RWPE1 (cell line): ENCODE data around the gene CNOT10.
A peak's percentile ranks its signal among the peaks of the same experiment; 100 is the strongest.
"Not testable (repeated sequence)": the region's sequence is repeated elsewhere in the genome, so short reads cannot be mapped to it uniquely, and the experiment has no call there.

Source experiments
- CTCF ChIA-PET: fragments of 350-600 bp; sonication (Branson Sonifier 250); formaldehyde crosslinking; extraction: SDS; loops from one replicate; lab custom pipeline; 2021; lab: Yijun Ruan, JAX
- POLR2A ChIA-PET: fragments of 400-600 bp; formaldehyde crosslinking; extraction: SDS; loops from one replicate; lab custom pipeline; 2020; ENCODE audit warnings: antibody characterized with exemption; ENCODE audit not compliant: low non-redundant PET; lab: Yijun Ruan, JAX
- DNase-seq: peaks from one replicate; pipeline ENCODE4 v3.0.0; 2012; ENCODE audit warnings: low spot score
- H3K27ac ChIP-seq: fragments of 450-650 bp; 2 replicates; pipeline ENCODE4 v1.5.1; 2017
- CTCF ChIP-seq: fragments of 450-650 bp; conservative IDR thresholded peaks from 2 replicates; pipeline ENCODE4 v1.5.1; 2017; ENCODE audit warnings: low read depth, mild to moderate bottlenecking

The CNOT10 gene

GRCh38 chr3:32778389-32778788 lies 93.4 kb downstream of the CNOT10 start:
- TF ChIP-seq CTCF = no peak
- POLR2A ChIA-PET = no interaction called here

GRCh38 chr3:32780071-32780734 lies 95.2 kb downstream of the CNOT10 start:
- ChIA-PET CTCF (interaction anchor here (0.6 to 0.7 kb wide), 2 partner anchors 8 to 34 kb away, joined by 4 read pairs; no protein-coding TSS in a partner anchor), POLR2A (no interaction called here)
- DNase-seq = no peak
- no peak overlapping the region for H3K27ac ChIP-seq
- TF ChIP-seq CTCF = no peak

More at GRCh38 chr3:32778389-32778788, 93.4 kb downstream of the CNOT10 start:
- no peak for DNase-seq
- CTCF ChIA-PET = interaction anchor here (0.6 kb wide), 1 partner anchor 132 kb away, joined by 3 read pairs; no protein-coding TSS in a partner anchor
- H3K27ac ChIP-seq = no peak overlapping the region

- DNase-seq = peak; percentile 16
- CTCF ChIA-PET = interaction anchor here (0.6 to 0.7 kb wide), 2 partner anchors 9 to 33 kb away, joined by 4 read pairs; no protein-coding TSS in a partner anchor
- H3K27ac ChIP-seq = peak overlapping the region; percentile 54
- POLR2A ChIA-PET = no interaction called here
- TF ChIP-seq CTCF = no peak
These were observed 95.8 kb downstream of the CNOT10 start for GRCh38 chr3:32780735-32781210.

- ChIA-PET CTCF (interaction anchor here (0.6 to 0.8 kb wide), 6 partner anchors 9 to 141 kb away, joined by 3 to 5 read pairs (median 4); no protein-coding TSS in a partner anchor), POLR2A (no interaction called here)
- H3K27ac ChIP-seq = peak overlapping the region; percentile 54
- TF ChIP-seq CTCF = peak; percentile 92
- peak; percentile 60 for DNase-seq
These were observed 96.4 kb downstream of the CNOT10 start for GRCh38 chr3:32781211-32781968.

- DNase-seq, POLR2A ChIA-PET: not testable (repeated sequence)
- peak overlapping the region; percentile 54 for H3K27ac ChIP-seq
- CTCF ChIA-PET = interaction anchor here (0.6 to 0.8 kb wide), 4 partner anchors 10 to 141 kb away, joined by 3 to 5 read pairs (median 4); no protein-coding TSS in a partner anchor
These were observed 96.9 kb downstream of the CNOT10 start for GRCh38 chr3:32781969-32782270.

GRCh38 chr3:32782407-32782806 lies 97.4 kb downstream of the CNOT10 start:
- no peak for DNase-seq
- H3K27ac ChIP-seq = peak overlapping the region; percentile 54
- POLR2A ChIA-PET = no interaction called here
- TF ChIP-seq CTCF = no peak
- CTCF ChIA-PET = no interaction called here
